Frontal cortex (tissue), 4 donors: ENCODE results near the gene EMD. TPM values are rescaled to one million over a fixed set of nuclear protein-coding genes. Genes with fewer than 3 reads are reported as not detected.
"Not testable (repeated sequence)": the region's sequence is repeated elsewhere in the genome, so short reads cannot be mapped to it uniquely, and the experiment has no call there.

ENCODE experiments used
- DNase-seq, 2 donors: peaks; one replicate each; pipeline ENCODE4 v3.0.0; 2012; ENCODE audit warnings: low spot score in 2 of 2
- FAIRE-seq: peaks from 2 replicates; lab custom pipeline; 2012; peaks lifted over from hg19 to GRCh38; lab: Jason Lieb, UNC
- total RNA-seq: library from RNA; depleted of rRNA; stranded (reverse); fragments of >200 nt; gene quantifications from one replicate; pipeline ENCODE4 v1.2.3, GENCODE V29; 2014
- donor health status: control.
- donor health status: control.
- donor health status: control.

Gene EMD
- total RNA-seq: 13.9 TPM

DNA sequence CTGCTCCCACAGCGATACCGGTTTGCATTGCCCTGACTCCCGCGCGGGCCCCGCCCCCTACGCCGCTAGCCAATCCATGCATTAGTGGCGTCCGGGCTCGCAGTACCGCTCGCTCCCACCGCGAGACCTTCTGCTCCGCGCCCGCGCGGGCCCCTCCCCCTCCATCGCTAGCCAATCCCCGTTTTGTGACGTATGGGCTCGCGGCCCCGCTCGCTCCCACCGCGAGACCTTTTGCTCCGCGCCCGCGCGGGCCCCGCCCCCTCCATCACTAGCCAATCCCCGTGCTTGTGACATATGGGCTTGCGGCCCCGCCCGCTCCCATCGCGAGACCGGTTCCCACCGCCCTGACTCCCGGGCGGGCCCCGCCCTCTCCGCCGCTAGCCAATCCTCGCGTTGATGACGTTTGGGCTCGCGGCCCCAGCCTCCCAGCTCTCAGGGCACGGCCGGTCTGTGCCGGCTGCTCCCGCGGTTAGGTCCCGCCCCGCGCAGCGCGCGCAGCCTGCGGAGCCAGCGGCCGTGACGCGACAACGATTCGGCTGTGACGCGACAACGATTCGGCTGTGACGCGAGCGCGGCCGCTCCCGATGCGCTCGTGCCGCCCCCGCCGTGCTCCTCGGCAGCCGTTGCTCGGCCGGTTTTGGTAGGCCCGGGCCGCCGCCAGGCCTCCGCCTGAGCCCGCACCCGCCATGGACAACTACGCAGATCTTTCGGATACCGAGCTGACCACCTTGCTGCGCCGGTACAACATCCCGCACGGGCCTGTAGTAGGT, at the start of gene EMD:
Gene EMD (plus strand): TSS at position 497 of the 770 bp plus-strand sequence. CDS start 190 bp downstream, at position 687.
- FAIRE-seq (peak; percentile 34), DNase-seq (peak; percentile 86 to 93)

DNA sequence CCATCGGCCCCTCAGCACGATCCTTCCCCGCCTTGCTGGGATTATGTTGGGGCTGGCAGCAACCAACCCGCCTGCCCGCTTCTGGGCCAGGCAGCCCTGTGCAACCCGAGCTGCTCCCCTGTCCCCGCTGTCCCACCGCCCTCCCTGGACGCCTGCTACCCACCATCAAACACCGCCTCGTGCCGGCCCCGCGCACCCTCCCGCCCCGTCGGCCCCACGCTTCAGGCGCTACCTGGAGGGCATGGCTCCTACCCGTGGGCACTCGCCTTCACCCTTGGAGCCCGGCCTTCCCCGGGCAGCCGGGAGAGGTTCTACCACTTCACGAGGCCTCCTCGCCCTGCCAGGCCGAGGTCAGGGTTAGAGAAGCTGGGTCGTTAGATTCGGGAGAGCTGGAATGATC, 46.5 kb upstream of the EMD start:
- FAIRE-seq (no peak), DNase-seq (no peak)

DNA sequence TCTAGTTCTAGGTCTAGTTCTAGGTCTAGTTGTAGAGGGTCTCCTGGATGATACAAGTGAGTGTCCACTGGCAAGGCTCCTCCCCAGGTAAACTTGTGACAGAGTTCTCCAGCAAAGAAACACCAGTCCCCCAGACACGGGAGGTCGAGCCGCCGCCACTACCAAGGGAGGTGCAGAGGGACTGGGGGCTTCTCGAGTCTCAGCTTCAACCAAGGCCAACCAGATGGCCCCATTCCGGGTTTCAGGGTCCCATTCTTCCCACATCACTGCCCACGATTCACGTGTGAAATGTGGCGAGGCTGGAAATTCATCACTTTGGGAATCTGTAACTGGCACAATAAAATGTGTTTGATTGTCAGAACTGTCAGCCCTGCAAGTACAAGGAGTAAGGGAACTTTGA, 46.0 kb upstream of the EMD start:
- FAIRE-seq (no peak), DNase-seq (no peak)

DNA sequence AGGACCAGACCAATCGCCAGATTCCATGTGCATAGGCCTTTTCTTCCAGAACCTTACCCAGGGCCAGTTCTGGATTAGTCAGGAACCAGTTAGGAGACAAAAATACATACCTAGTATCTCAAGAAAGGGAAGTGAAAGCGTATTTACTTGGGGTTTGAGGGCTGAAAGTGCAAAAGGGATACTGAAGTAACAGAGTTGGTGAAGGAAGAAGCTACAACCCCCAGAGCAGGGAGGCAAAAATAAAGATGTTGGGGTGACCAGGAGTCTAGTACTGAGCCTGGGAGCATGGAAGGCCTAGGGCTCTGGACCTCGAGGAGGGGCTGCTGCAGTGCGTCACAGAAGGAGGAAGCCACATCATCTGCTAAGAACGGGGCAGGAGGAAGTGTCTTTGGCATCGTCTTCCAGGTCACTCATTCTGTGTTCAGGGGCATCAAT, 45.2 kb upstream of the EMD start:
- no peak for FAIRE-seq
- no peak for DNase-seq

DNA sequence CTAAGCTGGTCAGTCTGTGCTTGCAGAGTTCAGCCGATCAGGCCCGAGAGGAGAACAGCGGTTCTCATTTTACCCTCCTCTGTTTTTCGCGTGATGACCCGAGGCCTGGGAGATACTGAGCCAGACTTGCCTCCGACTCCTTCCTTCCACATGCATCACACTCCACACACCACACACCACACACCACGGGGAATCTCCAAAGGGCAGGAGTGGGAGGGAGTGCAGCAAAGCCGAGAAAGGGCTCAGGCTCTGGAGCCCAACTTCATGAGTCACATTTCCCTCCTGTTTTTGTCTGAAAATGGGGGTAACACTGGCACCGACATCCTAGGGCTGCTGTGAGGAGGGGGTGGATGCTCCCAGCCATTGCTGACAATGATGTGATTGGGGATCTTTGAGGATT, 44.6 kb upstream of the EMD start:
- FAIRE-seq: no peak
- DNase-seq: no peak

DNA sequence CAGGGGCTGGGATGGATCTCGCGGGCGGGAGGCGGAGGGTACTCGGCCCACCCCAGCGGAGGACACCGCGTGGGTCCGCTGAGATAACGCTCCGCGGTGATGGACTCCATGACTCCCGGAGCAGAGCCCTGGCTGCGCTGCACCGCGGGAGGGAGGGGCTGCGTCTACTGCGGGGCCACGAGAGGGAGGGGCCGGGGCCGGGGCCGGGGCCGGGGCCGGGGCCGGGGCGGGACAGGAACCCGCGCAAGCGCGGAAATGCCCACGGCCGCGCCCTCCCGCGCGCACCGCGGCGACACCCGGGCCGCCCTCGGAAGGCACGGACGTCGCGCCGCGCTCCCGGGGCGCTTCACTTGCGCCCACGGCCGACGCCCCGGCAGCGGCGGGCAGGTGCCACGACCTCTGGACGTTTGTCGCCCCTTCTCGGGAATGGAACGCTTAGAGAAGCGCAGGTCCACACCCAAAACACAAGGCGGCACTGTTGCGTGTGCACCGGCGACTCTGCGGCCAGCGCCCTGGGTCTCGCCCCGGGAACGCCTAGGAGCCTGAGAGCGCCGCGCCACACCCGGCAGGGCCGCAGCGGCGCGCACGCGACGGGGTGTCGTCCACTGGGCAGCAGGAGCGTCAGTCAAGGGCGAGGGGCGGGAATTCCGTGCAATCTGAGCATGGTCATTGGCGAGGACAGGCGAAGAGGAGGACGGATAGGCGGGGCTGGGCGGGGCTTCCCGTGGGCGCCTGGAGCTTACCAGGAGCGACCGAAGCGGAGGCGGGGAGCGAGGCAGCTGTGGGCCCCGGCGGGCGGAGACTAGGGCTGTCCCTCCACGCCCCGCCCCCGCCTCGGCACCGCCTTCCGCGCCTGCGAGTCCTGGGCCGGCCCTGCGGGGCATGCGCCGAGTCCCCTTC, 37.4 kb upstream of the EMD start:
- FAIRE-seq, DNase-seq: not testable (repeated sequence)

DNA sequence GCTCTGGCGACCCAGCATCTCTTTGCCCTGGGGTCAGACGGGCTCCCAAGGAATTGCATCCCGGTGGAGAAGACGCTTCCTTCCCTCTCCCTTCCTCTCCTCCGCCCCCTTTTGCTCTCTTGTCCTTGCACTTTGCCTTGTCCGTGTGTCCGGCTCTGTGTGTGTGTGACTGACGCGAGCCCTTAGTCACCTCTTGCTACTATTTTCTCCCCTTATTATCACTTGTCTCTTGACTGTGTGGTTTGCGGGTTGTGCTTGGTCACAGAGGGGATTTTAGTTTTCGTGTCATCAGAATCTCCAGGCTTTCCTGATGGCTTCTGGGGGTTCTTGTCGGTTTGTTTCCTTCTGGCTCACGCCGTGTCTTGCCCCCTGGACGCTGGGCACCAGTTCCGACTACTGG, 36.0 kb upstream of the EMD start:
- DNase-seq, FAIRE-seq: not testable (repeated sequence)

DNA sequence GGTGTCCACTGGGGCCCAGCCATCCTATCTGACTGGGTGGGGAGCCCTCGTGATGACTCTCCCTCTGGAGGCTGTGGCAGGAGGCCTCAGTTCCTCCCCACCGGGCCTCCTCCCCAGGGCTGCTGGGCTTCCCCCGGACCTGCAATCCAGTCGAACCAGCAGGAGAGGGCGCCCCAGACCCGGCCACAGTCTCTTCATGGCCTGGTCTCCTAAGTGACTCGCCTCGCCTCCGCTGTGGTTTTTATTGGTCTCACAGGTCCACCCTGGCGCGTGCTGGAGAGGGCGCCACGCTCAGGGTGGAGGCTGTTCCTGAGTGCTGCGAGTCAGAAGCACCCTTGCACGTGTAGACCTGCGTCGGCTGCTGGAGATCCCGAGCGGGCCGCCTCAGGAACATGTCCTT, 35.5 kb upstream of the EMD start:
- not testable (repeated sequence) for FAIRE-seq, DNase-seq

DNA sequence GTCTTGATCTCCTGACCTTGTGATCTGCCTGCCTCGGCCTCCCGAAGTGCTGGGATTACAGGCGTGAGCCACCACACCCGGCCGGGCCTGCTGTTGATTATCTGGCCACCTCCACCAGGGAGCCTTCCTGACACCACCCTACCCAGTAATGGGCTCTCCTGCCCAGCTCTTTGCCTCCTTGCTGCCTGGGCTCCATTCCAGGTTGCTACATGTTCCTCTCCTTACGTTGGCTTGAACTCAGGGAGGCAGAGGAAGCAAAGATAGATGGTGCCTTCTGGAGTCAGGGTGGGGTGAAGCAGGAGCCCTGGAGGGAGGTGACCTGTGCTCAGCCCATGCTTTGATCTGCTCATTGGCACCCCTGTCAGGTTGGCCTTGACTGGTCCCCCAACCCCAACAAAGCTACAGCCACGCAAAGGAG, 31.0 kb upstream of the EMD start:
- FAIRE-seq (no peak), DNase-seq (no peak)

DNA sequence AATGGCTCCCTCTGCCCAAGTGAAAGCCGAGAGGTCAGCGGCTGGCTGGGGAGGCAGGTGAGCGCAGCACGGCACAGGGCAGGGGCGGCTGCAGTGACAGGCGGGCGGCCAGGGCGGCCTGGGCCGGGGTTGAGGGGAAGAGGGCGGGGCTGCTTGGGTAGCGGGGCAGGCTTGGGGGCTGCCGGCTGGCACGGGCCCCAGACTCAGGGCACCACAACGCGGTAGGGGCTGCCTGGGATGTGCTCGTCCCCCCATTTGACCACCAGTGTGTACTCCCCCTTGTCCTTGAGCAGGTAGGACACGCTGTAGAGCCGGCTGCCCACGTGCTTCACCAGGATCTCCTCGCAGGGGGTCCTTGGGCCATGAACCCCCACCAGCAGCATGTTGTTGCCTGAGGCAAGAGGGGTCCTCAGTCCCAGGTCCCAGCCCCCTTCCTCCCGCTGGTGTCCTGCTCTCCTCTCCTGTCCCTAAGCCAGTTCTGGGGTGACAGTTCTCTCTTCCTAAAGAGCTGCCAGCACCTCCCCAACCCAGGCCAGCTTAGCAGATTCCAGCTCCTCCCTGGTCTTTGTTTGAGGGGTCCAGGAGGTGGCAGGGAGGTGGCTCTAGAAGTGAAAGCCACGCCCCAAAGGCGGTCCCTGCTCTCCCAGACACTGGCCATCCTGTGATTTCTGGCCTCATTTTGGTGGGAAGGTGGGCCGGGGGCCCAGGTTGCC, 30.3 kb upstream of the EMD start:
- DNase-seq (no peak), FAIRE-seq (no peak)

DNA sequence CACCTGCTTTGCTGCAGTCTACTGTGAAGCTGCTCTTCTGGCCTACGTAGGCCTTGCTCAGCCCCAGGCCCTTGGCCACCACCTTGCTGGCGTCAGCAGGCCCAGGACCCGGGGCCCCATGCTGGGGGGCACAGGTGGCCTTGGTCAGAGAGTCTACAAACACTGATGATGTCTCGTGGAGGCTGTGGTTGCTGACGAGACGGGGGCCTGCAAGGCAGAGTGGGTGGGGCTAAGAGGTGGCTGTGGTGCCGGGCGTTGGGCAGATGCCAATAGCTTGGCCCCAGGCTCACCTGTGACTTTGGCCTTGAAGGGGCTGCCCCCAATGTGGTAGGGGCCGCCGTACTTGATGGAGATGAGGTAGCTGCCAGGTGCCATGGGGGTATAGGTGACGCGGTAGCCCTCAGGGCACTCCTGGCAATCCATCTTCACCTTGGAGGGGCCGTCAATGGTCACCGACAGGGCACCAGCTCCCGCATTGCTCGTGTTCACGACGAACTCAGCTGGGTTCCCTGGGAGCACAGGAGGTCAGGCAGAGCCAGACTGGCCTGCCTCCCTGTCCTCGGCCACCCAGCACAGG, 29.6 kb upstream of the EMD start:
- no peak for DNase-seq
- no peak for FAIRE-seq

DNA sequence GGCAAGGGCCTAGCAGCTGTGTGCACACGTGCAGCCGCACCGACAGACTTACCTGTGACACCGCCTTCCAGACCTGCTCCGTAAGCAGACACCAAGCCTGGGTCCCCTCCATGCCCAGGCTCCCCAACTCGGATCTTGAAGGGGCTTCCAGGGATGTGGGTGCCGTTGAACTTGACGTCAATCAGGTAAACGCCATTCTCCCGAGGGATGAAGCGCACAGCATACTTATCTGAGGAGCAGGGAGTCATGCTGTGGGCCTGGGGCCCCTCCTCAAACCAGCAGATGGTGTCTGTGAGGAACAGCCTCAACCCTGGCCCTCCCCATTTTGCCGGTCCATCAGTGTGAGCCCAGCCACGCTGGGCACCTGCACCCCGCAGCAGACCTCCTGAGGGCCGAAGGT, 29.1 kb upstream of the EMD start:
- FAIRE-seq: no peak

DNA sequence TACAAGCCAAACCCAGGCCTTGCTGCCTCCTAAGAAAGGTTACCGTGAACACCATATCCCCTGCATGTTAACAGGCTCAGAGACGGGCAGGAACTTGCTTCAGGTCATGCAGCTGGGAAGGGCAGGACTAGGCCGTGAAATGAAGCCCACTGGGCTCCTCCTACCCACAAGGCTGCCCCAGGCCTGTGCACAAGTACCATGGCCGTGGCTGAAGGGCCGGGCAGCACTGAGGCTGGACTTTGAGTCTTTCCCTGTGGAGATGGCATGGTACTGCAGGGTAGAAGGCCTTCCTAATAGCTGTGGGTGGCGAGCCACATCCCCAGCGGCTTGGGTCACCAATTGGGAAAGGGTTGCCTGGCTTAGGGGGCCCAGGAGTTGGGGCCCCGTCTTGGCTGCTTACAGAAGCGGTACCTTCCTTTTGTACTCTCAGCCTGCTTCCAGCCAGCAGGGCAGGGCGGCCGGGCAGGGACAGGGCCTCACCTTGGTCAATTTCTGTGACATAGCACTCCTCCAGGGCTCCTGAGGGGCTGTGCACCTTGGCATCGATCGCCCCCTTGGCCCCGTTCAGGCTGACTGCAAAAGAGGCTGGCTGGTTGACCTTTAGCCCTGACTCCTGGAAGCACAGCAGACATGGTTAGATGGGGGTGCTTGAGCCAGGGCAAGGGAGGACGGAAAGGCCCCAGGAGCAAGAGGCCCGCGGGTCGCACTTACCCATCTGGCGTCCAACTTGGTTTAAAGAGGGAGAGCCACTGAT, 28.5 kb upstream of the EMD start:
- DNase-seq (no peak), FAIRE-seq (no peak)

More for the DNA sequence above, 29.1 kb upstream of the EMD start:
- no peak for DNase-seq

DNA sequence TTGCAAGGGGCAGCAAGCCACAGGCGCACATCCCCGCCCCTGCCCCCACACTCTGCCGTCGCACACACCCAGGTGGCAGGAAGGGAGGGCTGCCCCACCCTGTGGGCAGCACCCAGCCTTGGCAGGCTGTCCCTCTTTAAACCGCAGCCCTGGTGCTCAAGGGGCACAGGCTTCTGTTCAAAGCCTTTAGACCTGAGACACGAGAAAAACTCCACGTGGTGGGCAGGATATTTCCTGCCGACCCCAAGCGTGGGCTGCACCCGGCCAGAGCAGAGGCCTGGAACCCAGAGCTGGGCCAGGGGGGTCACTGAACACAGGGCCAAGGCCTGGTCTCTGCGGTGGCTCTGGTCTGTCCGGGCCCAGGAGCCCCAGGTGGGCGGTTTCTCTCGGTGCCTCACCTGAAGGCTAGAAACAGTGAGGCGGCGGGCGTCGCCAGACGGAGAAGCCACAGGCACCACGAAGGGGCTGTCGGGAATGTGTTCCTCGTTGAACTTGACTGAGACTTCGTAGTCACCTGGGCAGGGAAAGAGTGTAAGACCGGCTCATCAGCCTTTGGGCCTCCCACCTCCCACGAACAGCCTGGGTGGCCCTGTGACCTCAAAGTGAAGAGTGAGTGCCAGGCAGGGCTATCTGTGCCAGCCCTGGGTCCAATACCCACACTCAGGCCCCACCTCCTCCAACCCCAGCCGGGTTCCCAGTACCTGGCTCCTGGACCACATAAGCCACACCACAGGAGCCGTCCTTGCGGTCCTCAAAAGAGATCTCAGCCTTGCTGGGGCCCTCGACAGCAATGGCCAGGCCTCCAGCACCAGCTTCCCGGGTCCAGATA, 27.7 kb upstream of the EMD start:
- FAIRE-seq: no peak
- DNase-seq: no peak

DNA sequence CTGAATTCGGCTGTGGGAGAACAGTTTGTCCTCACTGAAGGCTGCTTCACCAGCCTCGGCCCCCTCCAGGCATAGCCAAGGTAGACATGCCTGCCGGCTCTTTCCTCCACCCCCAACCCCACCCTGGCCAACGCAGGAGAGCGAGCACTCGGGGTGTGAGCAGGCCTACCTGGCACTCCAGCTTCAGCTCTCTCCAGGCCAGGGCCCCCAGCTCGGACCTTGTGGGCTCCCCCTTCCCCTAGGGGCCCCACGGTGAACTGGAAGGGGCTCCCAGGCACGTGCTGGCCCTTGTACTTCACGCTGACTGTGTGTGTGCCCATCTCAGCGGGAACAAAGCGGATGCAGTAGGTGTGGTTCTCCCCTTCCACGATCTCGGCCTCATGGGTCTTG, 27.1 kb upstream of the EMD start:
- FAIRE-seq (no peak), DNase-seq (no peak)

DNA sequence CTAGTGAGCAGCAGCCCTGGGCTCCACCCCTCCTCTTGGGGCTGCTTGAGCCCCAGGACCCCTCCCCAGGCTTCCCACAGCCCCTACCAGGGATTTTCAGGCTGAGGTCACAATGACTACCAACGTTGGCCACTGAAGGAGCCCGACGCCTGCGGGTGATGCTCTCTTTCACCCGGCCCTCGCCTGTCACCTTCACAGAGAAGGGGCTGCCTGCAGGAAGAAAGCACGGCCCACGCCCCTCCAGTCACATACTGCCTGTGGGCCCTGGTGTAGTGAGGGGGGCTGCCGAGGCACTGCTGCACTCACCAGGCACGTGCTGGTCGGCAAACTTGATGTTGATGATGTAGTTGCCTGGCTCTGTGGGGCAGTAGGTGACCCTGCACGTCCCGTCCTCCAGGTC, 26.6 kb upstream of the EMD start:
- no peak for FAIRE-seq

DNA sequence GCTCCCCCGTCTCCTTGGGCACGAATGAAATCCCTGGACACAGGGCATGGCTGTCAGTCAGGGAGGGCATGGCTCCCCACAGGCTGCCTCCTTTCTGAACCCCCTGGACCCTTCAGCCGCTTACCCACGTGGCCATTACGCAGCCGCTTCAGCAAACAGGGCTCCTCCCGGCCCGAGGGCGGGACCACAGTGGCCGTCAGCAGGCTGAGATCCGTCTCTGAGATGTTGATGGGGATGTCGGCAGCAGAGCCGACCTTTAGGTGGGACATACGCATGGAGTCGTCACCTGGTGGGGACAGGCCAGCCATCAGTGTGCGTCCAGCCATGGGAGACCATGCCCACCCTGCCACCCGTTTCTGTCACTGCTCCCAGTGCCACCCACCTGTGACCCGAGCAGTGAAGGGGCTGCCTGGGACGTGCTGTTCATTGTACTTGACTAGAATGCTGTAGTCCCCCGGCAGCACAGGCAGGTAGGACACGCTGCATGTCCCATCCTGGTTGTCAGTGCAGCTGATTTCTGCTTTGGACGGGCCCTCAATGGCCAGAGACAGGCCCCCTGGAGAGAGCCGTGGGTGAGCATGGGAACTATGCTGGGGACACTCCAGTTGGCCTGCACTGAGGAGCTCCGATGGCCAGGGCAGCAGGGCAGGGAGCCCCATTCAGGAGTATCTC, 25.8 kb upstream of the EMD start:
- FAIRE-seq (no peak), DNase-seq (no peak)

More for the DNA sequence above, 26.6 kb upstream of the EMD start:
- no peak for DNase-seq

DNA sequence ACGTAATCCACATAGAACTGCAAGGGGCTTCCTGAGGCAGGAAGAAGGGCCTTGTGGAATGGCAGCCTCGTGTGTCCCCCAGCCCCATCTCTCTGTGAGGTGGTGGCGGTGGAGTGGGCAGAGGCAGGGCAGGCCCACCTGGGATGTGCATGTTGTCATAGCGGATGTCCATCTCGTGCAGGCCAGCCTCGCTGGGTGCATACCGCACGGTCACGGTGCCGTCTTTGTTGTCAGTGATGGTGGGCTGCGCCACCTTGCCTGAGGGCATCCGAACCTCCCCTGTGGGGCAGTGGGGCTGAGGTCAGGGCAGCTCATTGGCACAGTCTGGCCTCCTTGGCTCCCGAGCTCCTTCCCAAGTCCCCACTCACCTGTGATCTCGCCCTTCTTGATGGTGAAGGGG, 25.1 kb upstream of the EMD start:
- no peak for DNase-seq
- no peak for FAIRE-seq
